Endothelial cell of umbilical vein (primary cell): ENCODE data around the gene RAD51B. TPM values are rescaled to one million over a fixed set of nuclear protein-coding genes. Genes with fewer than 3 reads are reported as not detected.

Source experiments
- BruUV-seq: library from RNA; stranded (reverse); fragments of 400-500 nt; replicated peaks from 2 replicates; lab custom pipeline; 2021; lab: Mats Ljungman, UMichigan
- CTCF ChIA-PET: fragments of 300-600, 350-600 bp; sonication (Branson Sonifier 250); formaldehyde crosslinking; loops from one replicate; lab custom pipeline; 2021; ENCODE audit warnings: antibody characterized with exemption, inconsistent platforms; lab: Charles Lee
- POLR2A ChIA-PET: fragments of 300-600, 350-600 bp; sonication (Branson Sonifier 250); formaldehyde crosslinking; loops from one replicate; lab custom pipeline; 2021; ENCODE audit warnings: antibody characterized with exemption, inconsistent platforms; lab: Charles Lee
- DNase-seq: peaks from one replicate; pipeline ENCODE4 v3.0.0-alpha.2; 2011; ENCODE audit warnings: low read depth, low spot score
- FAIRE-seq: peaks from 2 replicates; lab custom pipeline; 2011; peaks lifted over from hg19 to GRCh38; lab: Jason Lieb, UNC
- H2AFZ ChIP-seq: 2 replicates; pipeline ENCODE4 v1.6.0; 2012; ENCODE audit warnings: low read depth, low read length, control low read depth, inconsistent platforms
- H3K27ac ChIP-seq: 2 replicates; pipeline ENCODE4 v1.5.1; 2011; ENCODE audit warnings: low read depth, mild to moderate bottlenecking, control low read depth, low read length, moderate library complexity; ENCODE audit not compliant: insufficient read depth
- H3K27me3 ChIP-seq, 2 experiments: 2 replicates each; pipeline versions ENCODE4 v1.6.0 to v1.6.1; 2011; ENCODE audit warnings: low read length in 2 of 2, mixed read lengths in 1 of 2; ENCODE audit not compliant: control insufficient read depth in 2 of 2, insufficient read depth in 2 of 2
- H3K36me3 ChIP-seq, 2 experiments: 2 replicates in 1 of 2; 3 replicates in 1 of 2; pipeline ENCODE4 v1.5.1; 2011; ENCODE audit warnings: low read length in 2 of 2, mild to moderate bottlenecking in 1 of 2, moderate library complexity in 1 of 2; ENCODE audit not compliant: control insufficient read depth in 2 of 2, insufficient read depth in 2 of 2; ENCODE audit errors: extremely low read depth in 1 of 2
- H3K4me1 ChIP-seq: 3 replicates; pipeline ENCODE4 v1.5.1; 2011; ENCODE audit warnings: mild to moderate bottlenecking, low read length; ENCODE audit not compliant: control insufficient read depth, insufficient read depth; ENCODE audit errors: extremely low read depth
- H3K4me2 ChIP-seq: 2 replicates; pipeline ENCODE4 v1.6.1; 2011; ENCODE audit warnings: low read length, control low read depth, mixed read lengths; ENCODE audit not compliant: insufficient read depth
- H3K4me3 ChIP-seq, 3 experiments: fragments of 200-600 bp in 1 of 3; sonication (generic), shearing (Covaris generic) in 1 of 3; replicated peaks in 1 of 3; 2 replicates each; pipeline ENCODE4 v1.5.1; 2011 to 2016; ENCODE audit warnings: control low read depth in 3 of 3, low read length in 3 of 3, mild to moderate bottlenecking in 2 of 3, inconsistent platforms in 1 of 3, low read depth in 1 of 3, moderate library complexity in 1 of 3; ENCODE audit not compliant: insufficient read depth in 1 of 3
- H3K79me2 ChIP-seq: 2 replicates; pipeline ENCODE4 v1.6.0; 2012; ENCODE audit warnings: low read length, inconsistent platforms; ENCODE audit not compliant: control insufficient read depth, insufficient read depth
- H3K9ac ChIP-seq: replicated peaks from 2 replicates; pipeline ENCODE3; 2011; ENCODE audit warnings: low read length, control low read depth; ENCODE audit not compliant: insufficient read depth; ENCODE audit errors: extremely low read depth
- H3K9me1 ChIP-seq: replicated peaks from 3 replicates; pipeline ENCODE4 v1.6.0; 2011; ENCODE audit warnings: mild to moderate bottlenecking, low read length; ENCODE audit not compliant: control insufficient read depth, insufficient read depth; ENCODE audit errors: extremely low read depth
- H3K9me3 ChIP-seq: replicated peaks from 2 replicates; pipeline ENCODE4 v1.5.1; 2012; ENCODE audit warnings: low read length, inconsistent platforms; ENCODE audit not compliant: control insufficient read depth, insufficient read depth
- H4K20me1 ChIP-seq: replicated peaks from 2 replicates; pipeline ENCODE3; 2011; ENCODE audit warnings: mild to moderate bottlenecking, low read length; ENCODE audit not compliant: control insufficient read depth, insufficient read depth; ENCODE audit errors: extremely low read depth
- CTCF ChIP-seq, 2 donors: IDR thresholded peaks; 1 replicate in 1 of 2; 2 replicates in 1 of 2; pipeline ENCODE4 v1.5.1; 2011; ENCODE audit warnings: low read length in 2 of 2, mild to moderate bottlenecking in 2 of 2, moderate library complexity in 2 of 2, control low read depth in 1 of 2, inconsistent platforms in 1 of 2, low read depth in 1 of 2; ENCODE audit not compliant: insufficient read depth in 1 of 2; ENCODE audit errors: extremely low read depth in 1 of 2
- FOS ChIP-seq: IDR thresholded peaks from 2 replicates; pipeline ENCODE4 v1.6.1; 2011; ENCODE audit warnings: mild to moderate bottlenecking, low read length, moderate library complexity, borderline replicate concordance; ENCODE audit not compliant: insufficient read depth
- GATA2 ChIP-seq: IDR thresholded peaks from 2 replicates; pipeline ENCODE4 v1.7.0; 2011; ENCODE audit warnings: low read depth, mild to moderate bottlenecking, moderate library complexity, mixed read lengths, low read length; ENCODE audit not compliant: insufficient read length, insufficient read depth
- JUN ChIP-seq: IDR thresholded peaks from 2 replicates; pipeline ENCODE4 v1.6.1; 2011; ENCODE audit warnings: borderline replicate concordance, low read depth; ENCODE audit not compliant: insufficient read length, insufficient read depth
- MAX ChIP-seq: IDR thresholded peaks from 2 replicates; pipeline ENCODE4 v1.6.1; 2011; ENCODE audit not compliant: insufficient read depth, insufficient read length
- POLR2A ChIP-seq: IDR thresholded peaks from 2 replicates; pipeline ENCODE4 v1.6.1; 2012; ENCODE audit warnings: low read depth, mild to moderate bottlenecking, control low read depth, low read length
- POLR2AphosphoS5 ChIP-seq: IDR thresholded peaks from 2 replicates; pipeline ENCODE4 v1.6.1; 2012; ENCODE audit warnings: low read depth, mild to moderate bottlenecking, control low read depth, low read length, moderate library complexity; ENCODE audit not compliant: insufficient read depth
- dilution Hi-C: fragments of 300-500 bp; cut with MboI; formaldehyde crosslinking; loops from one replicate; pipeline ENCODE4 v1.15.0; 2019; ENCODE audit warnings: low sequenced_read_pairs; ENCODE audit not compliant: extremely low pct_ligation_motif_present
- intact Hi-C: fragments of 100-400 bp; cut with micrococcal nuclease; formaldehyde crosslinking; loops from one replicate; pipeline ENCODE4 v1.10.0; 2022
- polyA plus RNA-seq, 4 experiments: library from polyadenylated mRNA; depleted of rRNA in 3 of 4; stranded (reverse) in 3 of 4; unstranded in 1 of 4; fragments of >200 nt; gene quantifications; 2 replicates each; pipeline versions ENCODE4 v1.2.1 to v1.2.3, GENCODE V29; 2011 to 2012; ENCODE audit warnings: missing spikeins in 1 of 4
- total RNA-seq: library from RNA; stranded (reverse); gene quantifications from 2 replicates; pipeline ENCODE4 v1.2.3, GENCODE V29; 2021

The RAD51B gene
- total and polyA plus RNA-seq, 2 donors (not counting 3 experiments of a cell fraction or from before 2014, with no cell fraction given) = 3.9 to 19.0 TPM

GRCh38 chr14:68756000-68756481, 936.5 kb downstream of the RAD51B start:
- intact Hi-C loops = no loop called here
- CTCF ChIA-PET = interaction anchor here (0.6 to 1.8 kb wide), 3 partner anchors 11 to 812 kb away, joined by 3 to 6 read pairs (median 3); no protein-coding TSS in a partner anchor
- Histone ChIP-seq H3K27ac (no peak overlapping the region), H3K27me3 (no peaks in the 10 kb centered on the region), H3K9me3 (no peaks in the 10 kb centered on the region), H3K4me1 (peaks cover 21% of the 10 kb centered on the region), H3K9ac (no peak overlapping the region), H3K4me2 (no peak overlapping the region), H2AFZ (no peak overlapping the region), H3K9me1 (no peaks in the 10 kb centered on the region), H3K79me2 (no peaks in the 10 kb centered on the region), H4K20me1 (no peaks in the 10 kb centered on the region), H3K36me3 (no peaks in the 10 kb centered on the region), H3K4me3 (no peak overlapping the region)
- BruUV-seq = no TSS peak
- no peak for FAIRE-seq
- DNase-seq = no peak
- dilution Hi-C loops = no loop called here
- POLR2A ChIA-PET = no interaction called here
- TF ChIP-seq POLR2AphosphoS5 (no peak), JUN (no peak), FOS (no peak), GATA2 (no peak), POLR2A (no peak)

- no peak overlapping the region for H3K27ac ChIP-seq
- H4K20me1 ChIP-seq = no peaks in the 10 kb centered on the region
- no peaks in the 10 kb centered on the region for H3K79me2 ChIP-seq
- no peak overlapping the region for H3K9ac ChIP-seq
- H3K4me1 ChIP-seq = peaks cover 21% of the 10 kb centered on the region
- H3K4me3 ChIP-seq = no peak overlapping the region
- no peak for DNase-seq
- dilution Hi-C loops = no loop called here
- no peaks in the 10 kb centered on the region for H3K36me3 ChIP-seq
- CTCF ChIA-PET = interaction anchor here (1.1 to 1.8 kb wide), 4 partner anchors 11 to 459 kb away, joined by 3 to 6 read pairs (median 5); no protein-coding TSS in a partner anchor
- no peaks in the 10 kb centered on the region for H3K9me3 ChIP-seq
- H3K27me3 ChIP-seq = no peaks in the 10 kb centered on the region
- no peak overlapping the region for H2AFZ ChIP-seq
- intact Hi-C loops = no loop called here
- H3K9me1 ChIP-seq = no peaks in the 10 kb centered on the region
- no peak overlapping the region for H3K4me2 ChIP-seq
- POLR2A ChIA-PET = no interaction called here
- no TSS peak for BruUV-seq
- TF ChIP-seq POLR2A (no peak), POLR2AphosphoS5 (no peak), MAX (no peak), JUN (no peak), CTCF (IDR thresholded peaks at IDR 0.05; ENCODE audit: extremely low read depth in 1 of 2, insufficient read depth in 1 of 2, low read depth in 1 of 2, low read length in 2 of 2) (no peak), GATA2 (no peak)
- no peak for FAIRE-seq
Observed at GRCh38 chr14:68756734-68757133, 937.2 kb downstream of the RAD51B start.
